T-cell (primary cell): Measurements from ENCODE around the gene RNU1-4. TPM values are rescaled to one million over a fixed set of nuclear protein-coding genes. Genes with fewer than 3 reads are reported as not detected.
A peak's percentile ranks its signal among the peaks of the same experiment; 100 is the strongest.
"Not testable (repeated sequence)": the region's sequence is repeated elsewhere in the genome, so short reads cannot be mapped to it uniquely, and the experiment has no call there.

Experiments
- ATAC-seq, 4 experiments: fragments of 200-7000 bp in 3 of 4; fragments of 150-1000 bp in 1 of 4; cut with Tn5 transposase; replicated peaks in 1 of 4; 1 replicate in 3 of 4; 2 replicates in 1 of 4; pipeline ENCODE4 v1.10.0; 2021; ENCODE audit warnings: moderate library complexity in 3 of 4, mild to moderate bottlenecking in 2 of 4, moderate number of reproducible peaks in 1 of 4
- CTCF ChIA-PET, 2 donors: fragments of 300-600 bp; sonication (Branson Sonifier 250); formaldehyde crosslinking; loops; one replicate each; lab custom pipeline; 2022; ENCODE audit warnings: antibody characterized with exemption in 2 of 2; lab: Charles Lee
- POLR2A ChIA-PET, 2 donors: fragments of 300-600 bp; sonication (Branson Sonifier 250); formaldehyde crosslinking; loops; one replicate each; lab custom pipeline; 2022; ENCODE audit warnings: antibody characterized with exemption in 2 of 2; lab: Charles Lee
- DNase-seq, 35 experiments: peaks; one replicate each; pipeline versions ENCODE4 v3.0.0 to v3.0.0-alpha.2; 2013 to 2023
- H3K27ac ChIP-seq: one replicate; pipeline ENCODE4 v1.5.1; 2013; ENCODE audit warnings: low read length
- H3K27me3 ChIP-seq, 2 experiments: replicated peaks in 1 of 2; 1 replicate in 1 of 2; 2 replicates in 1 of 2; pipeline versions ENCODE4 v1.6.1 to v1.7.0; 2013; ENCODE audit warnings: low read length in 1 of 2, mixed read lengths in 1 of 2; ENCODE audit not compliant: control insufficient read depth in 2 of 2, insufficient read depth in 2 of 2; ENCODE audit errors: extremely low read depth in 1 of 2
- H3K36me3 ChIP-seq, 2 donors: 1 replicate in 1 of 2; 2 replicates in 1 of 2; pipeline versions ENCODE4 v1.6.1 to v1.7.0; 2013; ENCODE audit warnings: low read length in 1 of 2; ENCODE audit not compliant: control insufficient read depth in 2 of 2, insufficient read depth in 1 of 2; ENCODE audit errors: extremely low read depth in 1 of 2
- H3K4me1 ChIP-seq, 2 experiments: 1 replicate in 1 of 2; 2 replicates in 1 of 2; pipeline versions ENCODE4 v1.6.1 to v1.7.0; 2013; ENCODE audit warnings: low read length in 2 of 2, mixed read lengths in 1 of 2; ENCODE audit not compliant: insufficient read depth in 2 of 2, control insufficient read depth in 1 of 2; ENCODE audit errors: extremely low read depth in 1 of 2
- H3K4me3 ChIP-seq, 2 donors: 1 replicate in 1 of 2; 2 replicates in 1 of 2; pipeline versions ENCODE4 v1.5.1 to v1.7.0; 2013; ENCODE audit warnings: mild to moderate bottlenecking in 2 of 2, low read length in 1 of 2, moderate library complexity in 1 of 2; ENCODE audit not compliant: control insufficient read depth in 1 of 2; ENCODE audit errors: extremely low read depth in 1 of 2
- H3K9me3 ChIP-seq: 2 replicates; pipeline ENCODE4 v1.7.0; 2013
- H3K27ac Mint-ChIP-seq, 2 donors: one replicate each; pipeline ENCODE4 v1.8.0; 2020 to 2021; ENCODE audit warnings: mild to moderate bottlenecking in 2 of 2, mixed read lengths in 2 of 2
- H3K27me3 Mint-ChIP-seq, 2 donors: one replicate each; pipeline ENCODE4 v1.8.0; 2021 to 2022; ENCODE audit warnings: mixed read lengths in 2 of 2
- H3K36me3 Mint-ChIP-seq: one replicate; pipeline ENCODE4 v1.8.0; 2021; ENCODE audit warnings: mixed read lengths
- H3K4me1 Mint-ChIP-seq, 3 donors: one replicate each; pipeline ENCODE4 v1.8.0; 2020 to 2022; ENCODE audit warnings: mixed read lengths in 3 of 3, mild to moderate bottlenecking in 1 of 3
- H3K4me3 Mint-ChIP-seq, 3 donors: one replicate each; pipeline ENCODE4 v1.8.0; 2020 to 2022; ENCODE audit warnings: mild to moderate bottlenecking in 3 of 3, mixed read lengths in 3 of 3, moderate library complexity in 3 of 3
- H3K9me3 Mint-ChIP-seq, 3 donors: one replicate each; pipeline ENCODE4 v1.8.0; 2020 to 2022; ENCODE audit warnings: mixed read lengths in 3 of 3
- WGBS: methylation state at CpG from one replicate; pipeline ENCODE4 v1.1.5; 2013; ENCODE audit warnings: missing lambda C conversion rate; ENCODE audit not compliant: insufficient coverage; 5-methylcytosine and 5-hydroxymethylcytosine counted together
- total RNA-seq, 35 experiments: library from RNA in 6 of 35; stranded (reverse) in 6 of 35; fragments of 120-200 nt in 1 of 35; gene quantifications; one replicate each; pipeline versions ENCODE4 v1.2.1 to v1.2.4 and lab custom pipeline; 2013 to 2026

Gene RNU1-4
- total RNA-seq, 5 donors from 2014 or later (not counting 1 experiment from before 2014, with no cell fraction given): 2,148 to 4,743 (median 3,650) TPM

DNA sequence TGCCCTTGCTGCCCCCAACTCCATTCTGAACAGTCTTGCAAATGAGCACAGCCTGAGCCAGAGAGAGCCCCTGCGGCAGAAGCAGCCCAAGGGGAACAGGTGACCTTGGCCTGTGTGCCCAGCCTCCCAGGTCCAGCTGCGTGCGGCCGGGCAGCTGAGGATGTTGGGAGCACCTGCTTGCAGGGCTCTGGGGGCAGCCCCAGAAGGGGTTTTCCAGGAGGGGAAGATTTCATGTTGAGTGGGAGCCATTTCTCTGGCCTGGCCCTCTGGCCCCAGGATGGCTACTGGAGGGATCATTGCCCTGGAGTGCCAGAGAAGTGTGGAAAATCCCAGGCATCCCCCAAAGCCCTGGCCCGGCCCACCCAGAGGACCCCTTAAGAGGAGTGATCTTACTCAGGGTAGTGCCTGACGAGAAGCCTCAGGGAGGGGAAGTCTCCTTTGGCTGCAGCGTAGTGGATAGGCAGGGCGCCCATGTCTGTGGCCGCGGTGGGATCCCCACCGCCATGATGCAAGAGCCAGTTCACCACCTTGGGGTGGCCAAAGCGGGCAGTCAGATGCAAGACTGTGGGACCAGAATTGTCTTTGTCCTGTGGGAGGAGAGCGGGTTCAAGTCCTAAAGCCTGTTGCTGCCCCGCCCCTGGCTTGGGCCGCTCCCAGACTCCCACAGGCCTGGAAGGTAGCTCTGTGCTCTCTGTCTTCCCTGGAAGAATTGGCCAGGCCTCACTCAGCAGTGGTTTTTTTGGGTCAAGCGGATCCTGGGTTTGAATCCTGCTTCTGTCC lies 20.6 kb upstream of the RNU1-4 start:
- Mint-ChIP-seq H3K9me3 (no peaks in the 10 kb centered on the region), H3K36me3 (no peaks in the 10 kb centered on the region), H3K4me1 (no peaks in the 10 kb centered on the region), H3K4me3 (no peak overlapping the region), H3K27me3 (peaks cover 10 to 34% of the 10 kb centered on the region in 2 donors), H3K27ac (no peak overlapping the region)
- H3K4me1 ChIP-seq: no peaks in the 10 kb centered on the region
- H3K27ac ChIP-seq: no peak overlapping the region
- peaks cover 0 to 48% of the 10 kb centered on the region in 2 experiments for H3K27me3 ChIP-seq
- no peak for ATAC-seq
- POLR2A ChIA-PET: no interaction called here
- no peak overlapping the region for H3K4me3 ChIP-seq
- peak in 1 of 35 experiments; percentile 32 for DNase-seq
- no peaks in the 10 kb centered on the region for H3K9me3 ChIP-seq
- H3K36me3 ChIP-seq: no peaks in the 10 kb centered on the region
- CTCF ChIA-PET: no interaction called here
- 93% methylated on average over 12 of the region's 16 CpGs for WGBS

DNA sequence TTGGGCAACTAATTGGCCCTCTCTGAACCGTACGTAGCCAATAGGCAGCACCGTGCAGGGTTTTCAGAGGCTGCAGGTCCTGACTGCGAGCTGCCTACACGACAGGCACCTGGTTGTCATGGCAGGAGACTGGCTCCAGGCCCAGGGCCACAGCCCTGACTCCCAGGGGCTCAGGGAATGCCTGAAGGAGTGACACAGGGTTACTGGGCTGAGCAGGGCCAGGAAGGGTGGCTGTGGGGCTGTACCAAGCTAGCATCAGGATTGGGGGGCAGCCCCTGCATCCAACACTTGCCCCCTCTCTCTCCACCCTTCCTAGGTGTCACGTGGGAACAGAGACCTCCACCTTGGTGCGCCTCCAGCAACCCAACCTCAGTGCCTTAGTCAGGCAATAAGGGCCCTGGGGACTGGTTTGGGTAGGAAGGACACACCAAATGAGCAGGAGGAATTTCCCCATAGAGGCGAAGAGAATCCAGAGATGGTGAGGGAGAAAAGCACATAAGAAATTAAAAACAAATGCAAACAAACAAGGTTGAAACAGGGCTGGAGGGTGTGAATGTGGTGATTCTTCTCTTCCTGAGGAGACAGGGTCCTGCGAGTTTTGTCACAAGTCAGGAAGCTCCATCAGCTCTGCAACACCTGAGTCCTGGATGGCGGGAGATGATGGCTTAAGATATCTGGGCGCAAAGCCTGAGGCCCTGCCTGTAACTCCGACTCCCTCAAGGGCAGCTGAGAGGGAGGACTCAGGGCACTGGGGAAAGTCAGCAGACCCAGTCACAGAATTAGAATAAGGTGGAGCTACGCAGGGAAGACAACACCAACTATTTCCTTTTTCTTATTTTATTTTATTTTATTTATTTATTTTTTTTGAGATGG lies 19.7 kb upstream of the RNU1-4 start:
- WGBS: 83% methylated on average over 9 of the region's 13 CpGs
- H3K27ac ChIP-seq: no peak overlapping the region
- no peak overlapping the region for H3K4me3 ChIP-seq
- Mint-ChIP-seq H3K27ac (no peak overlapping the region), H3K36me3 (no peaks in the 10 kb centered on the region), H3K4me3 (no peak overlapping the region), H3K27me3 (peaks cover 10 to 34% of the 10 kb centered on the region in 2 donors), H3K9me3 (no peaks in the 10 kb centered on the region), H3K4me1 (no peaks in the 10 kb centered on the region)
- peaks cover 0 to 53% of the 10 kb centered on the region in 2 experiments for H3K27me3 ChIP-seq
- no peaks in the 10 kb centered on the region for H3K4me1 ChIP-seq
- ChIA-PET CTCF (no interaction called here), POLR2A (no interaction called here)
- peak in 2 of 35 experiments; percentile 1 to 27 for DNase-seq
- no peaks in the 10 kb centered on the region for H3K36me3 ChIP-seq
- H3K9me3 ChIP-seq: no peaks in the 10 kb centered on the region
- no peak for ATAC-seq

DNA sequence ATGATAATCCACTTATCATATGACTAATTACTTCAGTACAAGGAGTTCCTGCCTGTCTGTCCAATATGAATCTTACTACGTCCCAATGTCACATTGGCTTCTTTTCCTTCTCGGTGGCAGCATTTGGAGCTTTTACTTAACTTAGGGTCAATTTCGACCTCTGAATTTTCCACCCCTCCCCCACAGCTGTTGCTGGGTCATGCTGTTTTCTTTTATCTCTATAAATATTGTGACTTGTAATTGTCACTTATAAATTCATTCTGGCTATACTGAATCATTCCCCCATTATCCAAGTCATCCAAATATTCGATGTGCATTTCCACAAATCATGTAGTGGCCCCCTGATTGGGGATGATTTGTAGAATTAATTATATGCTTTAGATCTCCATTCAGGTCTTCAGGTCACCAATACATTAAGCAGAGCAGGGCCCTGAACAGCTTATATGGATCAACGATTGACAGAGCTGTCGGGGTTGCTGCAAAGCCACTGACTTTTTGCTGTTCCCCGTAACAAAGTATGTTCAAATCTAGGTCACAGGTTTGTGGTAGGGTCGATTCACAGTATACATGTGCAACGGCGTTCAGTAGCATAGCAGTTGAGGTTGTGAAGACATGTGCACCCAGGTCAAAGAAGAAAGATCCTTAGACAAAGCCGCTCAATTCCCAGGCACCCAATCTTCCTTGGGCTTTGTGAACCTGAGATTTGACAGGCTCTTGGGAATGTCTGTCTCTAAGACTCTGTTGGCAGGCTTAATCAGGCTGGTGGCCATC lies 18.3 kb upstream of the RNU1-4 start:
- Mint-ChIP-seq H3K27ac (no peak overlapping the region), H3K9me3 (no peaks in the 10 kb centered on the region), H3K4me1 (no peaks in the 10 kb centered on the region), H3K27me3 (peaks cover 7 to 25% of the 10 kb centered on the region in 2 donors), H3K36me3 (no peaks in the 10 kb centered on the region), H3K4me3 (no peak overlapping the region)
- ATAC-seq (no peak), DNase-seq (no peak)
- peaks cover 0 to 44% of the 10 kb centered on the region in 2 experiments for H3K27me3 ChIP-seq
- CTCF ChIA-PET: no interaction called here
- H3K9me3 ChIP-seq: no peaks in the 10 kb centered on the region
- H3K36me3 ChIP-seq: no peaks in the 10 kb centered on the region
- no peak overlapping the region for H3K27ac ChIP-seq
- 76% methylated on average over 8 of the region's 11 CpGs for WGBS
- H3K4me1 ChIP-seq: no peaks in the 10 kb centered on the region
- no peak overlapping the region for H3K4me3 ChIP-seq
- POLR2A ChIA-PET: no interaction called here

DNA sequence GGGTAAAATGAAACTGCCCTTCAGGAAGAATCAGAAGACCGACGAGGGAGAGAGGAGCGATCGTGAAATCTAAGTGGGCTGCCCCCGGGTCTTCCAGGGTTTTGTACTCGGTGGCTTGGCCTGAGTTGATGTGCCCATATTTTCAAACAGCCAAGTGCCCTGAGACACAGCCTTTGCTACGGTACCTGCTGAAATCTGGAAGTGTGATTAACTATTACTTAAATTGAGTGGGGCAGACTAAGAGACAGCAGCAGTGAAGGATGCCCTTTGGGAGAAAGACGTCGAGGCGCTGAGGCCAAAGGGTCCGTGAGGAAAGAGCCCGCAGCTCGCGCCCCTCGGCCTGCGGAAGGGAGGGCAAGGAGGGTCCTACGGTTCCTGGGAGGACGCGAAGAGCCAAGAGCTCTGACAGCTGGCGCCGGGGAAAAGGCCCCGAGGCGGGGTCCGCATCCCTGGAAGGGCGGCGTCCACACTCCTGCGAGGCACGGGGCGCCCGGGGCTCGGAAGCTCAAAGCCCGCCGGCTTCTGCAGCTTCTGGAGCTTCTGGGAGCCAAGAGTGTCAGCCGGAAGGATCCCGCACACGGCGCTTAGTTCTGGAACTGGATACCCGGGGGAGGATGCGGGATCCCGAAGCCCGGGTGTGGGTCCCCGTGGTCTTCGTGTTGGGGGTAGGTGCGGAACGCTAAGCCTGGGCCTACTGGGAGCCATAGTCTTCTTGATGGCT lies 15.4 kb upstream of the RNU1-4 start:
- CTCF ChIA-PET: no interaction called here
- peaks cover 0 to 4% of the 10 kb centered on the region in 2 donors for H3K27me3 Mint-ChIP-seq
- H3K4me1 Mint-ChIP-seq: peaks cover 0 to 2% (median 0%) of the 10 kb centered on the region in 3 donors
- Histone ChIP-seq H3K9me3 (no peaks in the 10 kb centered on the region), H3K27ac (no peak overlapping the region), H3K36me3 (no peaks in the 10 kb centered on the region), H3K27me3 (peaks cover 0 to 27% of the 10 kb centered on the region in 2 experiments), H3K4me1 (peaks cover 0 to 12% of the 10 kb centered on the region in 2 experiments), H3K4me3 (no peak overlapping the region)
- no peaks in the 10 kb centered on the region for H3K9me3 Mint-ChIP-seq
- H3K36me3 Mint-ChIP-seq: no peaks in the 10 kb centered on the region
- 92% methylated on average over 45 of the region's 45 CpGs for WGBS
- DNase-seq: peak in 3 of 35 experiments; percentile 1 to 27 (median 3)
- H3K4me3 Mint-ChIP-seq: no peak overlapping the region
- H3K27ac Mint-ChIP-seq: no peak overlapping the region
- POLR2A ChIA-PET: no interaction called here
- no peak for ATAC-seq

DNA sequence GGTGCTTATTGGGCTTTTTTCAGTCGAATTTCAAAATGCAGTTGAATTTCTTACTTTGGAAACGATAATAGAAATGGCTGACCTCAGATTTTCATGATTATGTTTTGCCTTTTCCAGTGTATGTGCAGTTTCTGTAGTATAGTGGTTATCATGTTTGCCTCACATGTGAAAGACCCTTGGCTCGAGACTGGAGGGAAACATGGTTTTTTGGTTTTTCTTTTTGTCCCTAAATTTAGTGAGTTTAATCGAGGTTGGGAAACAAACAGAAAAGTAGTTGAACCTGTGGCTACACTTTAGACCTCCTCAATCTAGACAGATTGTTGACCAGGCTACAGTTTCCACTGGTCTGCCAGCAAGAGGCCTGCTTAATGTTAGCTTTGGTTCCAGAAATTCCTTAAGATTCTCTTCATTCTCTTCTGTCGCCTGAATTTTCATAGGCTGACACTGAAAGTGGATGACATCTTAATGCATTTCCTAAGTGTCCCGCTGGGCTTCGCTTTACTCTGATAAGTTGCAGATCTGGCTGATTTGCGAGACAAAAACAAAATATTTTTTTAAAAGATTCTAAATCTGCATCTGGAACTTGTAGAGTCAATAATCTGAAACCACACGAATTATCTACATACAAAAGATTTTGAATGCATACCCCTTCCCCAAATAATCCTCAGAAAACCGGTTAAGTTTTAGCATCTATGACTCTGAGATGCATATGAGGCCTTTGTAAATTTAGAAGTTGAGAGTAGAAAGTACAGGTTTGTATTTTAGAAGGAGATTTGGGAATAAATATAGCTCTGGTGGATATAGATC lies 14.7 kb upstream of the RNU1-4 start:
- H3K4me3 ChIP-seq, ATAC-seq, H3K9me3 ChIP-seq, POLR2A ChIA-PET, H3K9me3 Mint-ChIP-seq, H3K27ac ChIP-seq, DNase-seq, H3K27me3 Mint-ChIP-seq, H3K27ac Mint-ChIP-seq, H3K36me3 Mint-ChIP-seq, H3K36me3 ChIP-seq, H3K4me1 Mint-ChIP-seq, H3K4me3 Mint-ChIP-seq: not testable (repeated sequence)
- Histone ChIP-seq H3K4me1 (peaks cover 0 to 12% of the 10 kb centered on the region in 2 experiments), H3K27me3 (peaks cover 0 to 20% of the 10 kb centered on the region in 2 experiments)
- 85% methylated on average over 9 of the region's 10 CpGs for WGBS
- CTCF ChIA-PET: interaction anchor here in 1 of 2 donors (0.6 kb wide), 1 partner anchor 193 kb away, joined by 3 read pairs; no protein-coding TSS in a partner anchor
